Stimulated activated CD4-positive, alpha-beta T cell treated with anti-CD3 and anti-CD28 coated beads, Interleukin-4, amount 100 ng/mL, for 24 hours (primary cell): ENCODE data around the gene TMEM109.
A peak's percentile ranks its signal among the peaks of the same experiment; 100 is the strongest.
"Not testable (repeated sequence)": the region's sequence is repeated elsewhere in the genome, so short reads cannot be mapped to it uniquely, and the experiment has no call there.

Experiments used
- DNase-seq: peaks from one replicate; pipeline ENCODE4 v3.0.0-alpha.2; 2020

TMEM109 gene

GRCh38 chr11:60879104-60879503 is 34.9 kb upstream of the TMEM109 start:
- DNase-seq, result no peak

GRCh38 chr11:60879971-60880588 is 33.9 kb upstream of the TMEM109 start:
- no peak for DNase-seq

GRCh38 chr11:60880643-60881282 is 33.2 kb upstream of the TMEM109 start:
- no peak for DNase-seq

DNA sequence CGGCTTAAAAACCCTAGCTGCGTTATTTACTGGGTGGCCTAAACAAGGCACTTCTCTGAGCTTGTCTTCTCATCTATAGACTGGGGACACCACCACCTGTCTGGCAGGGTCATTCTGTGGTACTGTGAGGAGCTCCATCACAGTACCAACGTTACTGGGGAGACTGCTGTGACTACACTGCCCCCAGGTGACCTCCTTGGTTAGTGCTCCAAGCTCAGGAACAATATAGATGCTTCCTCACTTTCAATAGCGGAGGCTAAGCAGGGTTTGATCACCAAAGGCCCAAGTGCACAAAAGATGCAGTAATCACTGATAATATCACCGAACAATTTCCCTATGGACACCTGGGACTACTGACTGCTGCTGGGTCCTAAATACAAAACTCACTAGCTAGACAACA is 26.4 kb upstream of the TMEM109 start:
- no peak for DNase-seq

DNA sequence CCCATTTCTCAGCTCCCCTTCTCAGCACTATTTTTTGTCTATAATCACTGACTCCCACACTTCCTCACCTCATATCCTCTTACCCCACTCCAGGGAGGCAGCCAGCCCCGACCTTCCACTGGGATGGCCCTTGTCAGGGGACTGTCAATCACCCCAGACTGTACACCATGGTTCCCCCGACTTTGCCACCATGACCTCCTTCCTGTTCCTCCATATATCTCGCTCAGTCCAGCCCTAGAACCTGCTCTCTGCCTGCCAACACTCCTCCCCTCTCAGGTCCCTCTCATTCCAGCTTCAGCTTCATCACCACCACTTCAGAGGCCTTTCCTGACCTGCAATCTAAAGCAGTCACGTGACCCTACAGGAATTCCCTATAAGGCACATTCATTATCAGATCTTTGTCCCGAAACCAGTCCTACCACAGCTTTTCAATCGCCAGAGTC is 24.1 kb upstream of the TMEM109 start:
- no peak for DNase-seq

GRCh38 chr11:60890696-60891095 is 23.3 kb upstream of the TMEM109 start:
- no peak for DNase-seq

DNA sequence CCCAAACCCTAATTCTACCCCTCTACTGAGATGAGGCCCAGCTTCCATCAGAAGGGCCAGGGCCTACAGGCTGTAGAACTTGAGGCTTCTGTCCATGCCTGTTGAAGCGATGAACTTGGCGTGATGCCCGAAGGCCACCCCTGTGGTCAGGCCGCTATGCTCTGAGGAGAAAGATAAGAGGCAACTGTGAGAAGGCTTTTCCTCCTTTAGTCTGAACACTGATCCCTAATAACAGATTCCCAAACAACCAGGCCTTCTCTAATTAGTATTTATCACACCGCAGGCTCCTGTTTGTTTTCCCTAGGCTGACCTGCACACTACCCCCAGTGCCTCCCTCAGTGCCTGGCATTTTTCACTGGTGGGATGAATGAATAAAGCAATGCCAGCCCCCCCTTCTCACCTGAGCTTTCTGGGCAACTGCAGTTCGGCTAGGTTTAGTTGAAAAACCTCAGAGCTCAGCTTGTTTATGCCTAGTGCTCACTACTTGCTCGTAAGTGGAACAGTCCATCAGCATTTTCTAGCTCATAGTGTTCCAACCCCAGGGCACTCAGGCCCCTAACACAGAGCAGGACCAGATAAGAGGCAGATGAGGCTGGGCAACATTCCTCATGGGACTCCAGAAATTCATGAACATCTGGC is 22.7 kb upstream of the TMEM109 start:
- DNase-seq, result no peak

DNA sequence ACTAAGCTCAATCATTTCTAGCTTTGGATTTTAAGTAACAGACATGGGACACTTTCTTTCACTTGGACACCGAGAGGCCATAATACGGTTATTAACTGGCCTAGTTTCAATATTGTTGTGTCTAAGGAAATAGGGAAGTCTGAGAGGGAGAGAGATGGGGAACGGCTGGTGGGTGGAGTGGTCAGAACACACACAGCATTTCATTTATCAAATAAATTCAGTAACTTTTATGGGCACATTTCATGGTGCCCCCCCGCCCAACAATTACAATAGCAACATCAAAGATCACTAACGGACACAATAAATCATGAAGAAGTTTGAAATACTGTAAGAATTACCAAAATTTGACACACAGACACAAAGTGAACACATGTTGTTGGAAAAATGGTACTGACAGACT is 18.3 kb upstream of the TMEM109 start:
- DNase-seq, result no peak

DNA sequence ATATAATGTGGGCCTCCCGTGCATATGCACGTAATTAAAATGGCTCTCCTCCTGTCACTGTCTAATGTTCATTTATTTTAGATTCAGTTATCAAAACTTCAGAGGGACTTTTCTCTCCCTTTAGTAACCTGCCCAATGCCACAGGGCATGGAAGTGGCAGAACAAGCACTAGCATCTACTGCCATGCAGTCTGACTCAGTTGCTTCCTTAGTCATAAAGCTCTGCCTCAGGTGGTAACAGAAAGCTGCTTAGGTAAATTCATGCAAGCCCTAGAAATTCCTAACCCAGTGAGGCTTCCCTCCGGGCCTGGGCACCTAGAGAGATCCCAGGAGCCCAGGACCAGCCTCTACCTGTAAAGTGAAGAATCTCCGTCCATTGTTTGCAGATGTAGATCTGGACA is 16.5 kb upstream of the TMEM109 start:
- no peak for DNase-seq

DNA sequence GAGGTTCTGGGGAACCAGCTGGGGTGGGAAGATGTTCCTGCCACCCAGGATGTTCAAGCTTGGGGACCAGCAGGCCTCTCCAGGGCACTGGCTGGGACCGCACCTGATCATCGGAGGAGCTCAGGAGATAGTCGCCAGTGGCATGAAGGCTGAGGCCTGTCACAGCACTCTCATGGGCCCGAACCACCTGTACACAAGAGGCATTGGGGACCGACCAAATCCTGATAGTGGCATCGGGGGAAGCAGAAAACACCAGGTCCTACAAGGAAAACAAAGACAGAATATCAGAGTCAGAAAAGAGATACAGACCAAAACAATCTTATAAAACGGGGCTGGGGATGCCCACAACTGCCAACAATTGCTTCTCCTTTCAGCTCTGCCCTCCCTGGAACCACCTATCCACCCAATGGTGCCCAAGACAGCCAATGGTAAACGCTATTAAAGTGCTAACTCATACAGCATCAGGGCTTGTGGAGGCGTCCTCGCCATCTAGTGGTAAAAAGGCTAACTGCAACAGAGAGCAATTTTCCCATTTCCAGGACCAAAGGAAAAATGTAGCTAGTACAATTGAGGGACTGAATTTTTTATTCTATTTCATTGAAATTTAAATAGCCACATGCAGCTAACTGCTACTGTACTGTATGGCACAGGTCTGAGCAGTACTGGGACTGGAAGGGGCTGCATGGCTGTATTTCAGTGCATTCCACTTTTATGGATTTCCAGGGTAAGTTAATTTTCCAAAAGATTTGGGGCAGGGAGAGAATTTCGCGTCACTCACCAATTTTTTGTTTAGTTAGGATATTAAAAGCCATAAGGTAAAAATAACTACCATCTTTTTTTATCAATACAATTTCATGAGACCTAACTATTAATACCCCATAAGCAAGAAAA is 14.7 kb upstream of the TMEM109 start:
- DNase-seq, result peak; percentile 45

GRCh38 chr11:60899977-60900376 is 14.0 kb upstream of the TMEM109 start:
- no peak for DNase-seq

DNA sequence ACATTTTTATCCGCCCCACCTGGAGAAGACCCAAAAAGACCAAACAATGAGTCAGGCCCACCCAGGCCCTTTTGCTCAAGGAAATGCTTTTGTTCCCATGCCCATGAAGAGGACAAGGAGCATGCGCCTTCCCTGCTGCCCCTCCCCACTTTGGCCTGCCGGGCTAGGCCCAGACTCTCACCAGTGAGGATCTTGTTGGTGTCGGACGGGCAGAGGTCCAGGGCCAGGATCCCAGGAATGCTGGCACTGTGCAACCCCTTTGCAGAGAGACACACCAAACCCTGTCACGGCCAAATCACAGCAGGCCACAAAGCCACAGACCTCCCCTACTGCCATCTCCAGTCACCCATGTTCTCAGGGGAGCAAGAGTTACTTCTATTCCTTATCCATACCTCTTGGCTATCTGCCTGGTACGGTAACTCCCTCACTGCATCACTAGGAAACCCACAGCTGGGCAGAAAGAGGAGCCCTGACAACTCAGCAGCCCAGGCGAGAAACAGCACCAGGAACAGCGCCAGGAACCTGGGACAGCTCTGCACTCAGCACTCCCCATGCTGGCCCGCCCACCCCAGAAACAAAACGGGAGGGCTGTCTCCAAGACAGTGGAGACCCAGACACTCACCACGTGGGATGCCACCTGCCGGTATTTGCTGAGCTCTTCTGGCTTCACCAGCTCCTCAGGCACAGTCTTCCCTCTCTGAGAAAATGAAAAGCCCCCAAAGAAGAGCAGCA is 13.1 kb upstream of the TMEM109 start:
- no peak for DNase-seq

- no peak for DNase-seq
Measured at GRCh38 chr11:60902625-60903024, 11.3 kb upstream of the TMEM109 start.

GRCh38 chr11:60905047-60905446 is 8.9 kb upstream of the TMEM109 start:
- no peak for DNase-seq

- DNase-seq, result peak; percentile 24
Measured at GRCh38 chr11:60905551-60906113, 8.3 kb upstream of the TMEM109 start.

DNA sequence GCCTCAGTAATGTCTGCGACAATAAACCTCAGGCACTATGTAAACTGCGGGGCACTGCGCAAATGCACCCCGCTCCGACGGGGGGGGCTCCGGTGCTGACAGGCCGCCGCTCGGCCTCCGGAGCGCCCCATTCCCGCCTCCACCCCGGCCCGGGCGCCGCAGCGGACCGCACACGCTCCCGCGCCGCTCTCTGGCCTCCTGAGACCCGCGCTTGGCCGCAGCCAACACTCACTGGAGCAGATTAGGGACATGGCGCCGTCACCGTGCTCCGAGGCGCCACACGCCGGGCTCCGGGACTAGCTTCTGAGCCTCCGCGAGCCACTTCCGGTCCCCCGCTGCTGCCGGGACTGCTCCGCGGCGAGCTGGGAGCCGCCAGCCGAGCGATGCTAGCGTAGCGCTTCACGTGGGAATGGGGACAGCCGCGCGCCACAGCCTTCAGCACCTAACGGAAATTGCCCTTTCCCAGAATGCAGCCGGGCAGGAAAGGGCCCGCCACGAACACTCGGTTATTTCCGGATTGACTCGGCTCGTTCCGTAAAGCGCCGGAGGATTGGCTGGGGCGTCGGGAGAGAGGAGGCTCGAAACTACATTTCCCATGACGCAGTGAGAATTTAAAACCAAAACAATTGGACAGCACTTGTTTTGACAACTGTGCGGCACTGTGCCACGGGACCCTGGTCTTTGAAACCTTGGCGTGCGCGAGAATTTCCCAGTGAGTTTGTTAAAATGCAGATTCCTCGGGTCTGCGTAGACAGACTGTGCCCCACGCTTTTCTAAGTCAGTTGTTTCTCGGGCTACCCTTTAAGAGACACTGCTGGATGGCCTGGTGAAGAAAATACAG is 7.6 kb upstream of the TMEM109 start, which contains the start of gene PRPF19:
Gene PRPF19 (minus strand): TSS at position 454 of the 841 bp plus-strand sequence. CDS start 203 bp downstream, at position 251.
- DNase-seq, result peak; percentile 99

DNA sequence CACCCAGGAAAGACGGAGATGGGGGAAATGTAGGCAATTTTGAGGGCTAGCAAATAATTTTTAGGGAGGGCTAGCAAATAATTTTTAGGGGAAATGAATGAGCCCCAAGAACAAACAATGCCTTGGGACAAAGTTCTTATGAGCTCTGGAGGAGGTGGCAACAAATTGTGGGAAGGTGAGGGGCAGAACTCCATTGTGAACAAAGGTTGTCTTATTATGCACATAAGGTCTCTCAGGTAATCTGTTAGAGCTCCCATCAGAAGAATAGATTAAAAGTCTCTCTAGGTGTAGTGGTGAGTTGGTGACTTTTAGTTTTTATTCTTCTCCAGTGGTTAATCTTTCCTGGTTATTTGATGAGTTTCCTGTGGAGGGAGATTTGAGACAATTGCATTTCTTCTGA is 5.2 kb upstream of the TMEM109 start:
- DNase-seq, result no peak

GRCh38 chr11:60909680-60910280 is 4.2 kb upstream of the TMEM109 start:
- not testable (repeated sequence) for DNase-seq

DNA sequence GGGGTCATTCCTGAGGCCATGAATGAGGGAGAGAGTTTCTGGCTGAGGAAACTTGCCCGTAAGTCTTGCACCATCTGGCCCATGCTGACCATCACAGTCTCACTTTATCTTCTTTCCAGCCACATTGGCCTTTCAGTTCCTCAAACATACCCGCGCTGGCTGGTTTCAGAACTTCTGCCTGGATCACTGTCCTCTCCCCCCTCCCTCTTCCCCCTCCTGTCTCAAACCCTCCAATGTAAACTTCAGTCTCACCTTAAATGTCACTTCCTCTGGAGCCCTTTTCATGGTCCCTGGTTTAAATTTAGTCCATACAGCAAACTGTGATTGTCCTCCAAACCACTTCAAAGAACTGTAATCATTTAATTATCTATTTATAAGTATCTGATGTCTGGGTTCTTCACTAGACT is 3.7 kb upstream of the TMEM109 start:
- no peak for DNase-seq

DNA sequence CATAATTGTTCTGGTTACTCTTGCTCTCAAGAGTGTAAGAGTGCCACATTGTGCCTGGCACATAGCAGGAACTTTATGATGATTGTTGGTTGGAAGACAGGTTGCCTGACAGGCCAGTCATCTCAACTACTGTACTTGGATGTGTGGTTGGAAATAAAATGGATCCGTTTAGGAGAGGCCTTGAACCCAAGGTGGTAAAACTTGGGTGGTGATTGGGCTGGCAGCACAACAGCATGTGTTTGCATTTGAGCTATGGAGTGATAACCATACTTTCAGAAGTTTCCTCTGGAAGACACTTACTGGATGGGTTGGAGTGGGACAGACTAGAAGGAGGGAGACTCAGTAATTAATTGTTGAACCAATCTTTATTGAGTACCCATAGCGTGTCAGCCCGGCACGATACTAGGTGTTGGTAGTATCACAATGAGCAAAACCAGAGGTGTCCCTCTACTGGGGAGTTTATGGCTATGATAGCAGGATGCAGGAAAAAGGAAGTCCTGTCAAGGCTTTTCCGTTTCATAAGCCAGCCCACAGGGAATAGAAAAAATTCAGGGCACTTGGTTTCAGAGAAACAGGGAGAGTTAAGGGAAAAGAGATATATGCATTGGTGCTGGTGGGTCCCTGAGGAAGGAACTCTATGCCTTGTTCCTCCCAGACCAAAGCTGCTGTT is 3.1 kb upstream of the TMEM109 start:
- no peak for DNase-seq
